ENCODE results near the gene MAGEC3. TPM values are rescaled to one million over a fixed set of nuclear protein-coding genes. Genes with fewer than 3 reads are reported as not detected.

Gene MAGEC3
- total and polyA plus RNA-seq, 4 experiments from 2014 or later, result not detected

DNA sequence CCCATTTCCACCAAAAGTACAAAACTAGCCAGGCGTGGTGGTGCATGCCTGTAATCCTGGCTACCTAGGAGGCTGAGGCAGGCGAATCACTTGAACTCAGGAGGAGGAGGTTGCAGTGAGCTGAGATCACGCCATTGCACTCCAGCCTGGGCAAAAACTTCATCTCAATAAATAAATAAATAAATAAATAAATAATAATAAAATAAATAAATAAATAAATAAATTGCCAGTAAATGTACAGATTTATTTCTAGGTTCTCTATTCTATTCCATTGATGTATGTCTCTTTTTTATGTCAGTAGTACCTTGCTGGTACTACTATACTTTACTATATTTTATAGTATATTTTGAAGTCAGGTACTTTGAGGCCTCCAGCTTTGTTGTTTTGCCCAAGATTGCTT is 109.2 kb downstream of the MAGEC3 start:
- Mint-ChIP-seq H3K27me3 (no peaks in the 10 kb centered on the region), H3K4me1 (no peaks in the 10 kb centered on the region), H3K36me3 (no peaks in the 10 kb centered on the region), H3K27ac (no peak overlapping the region), H3K9me3 (peaks cover 0 to 4% (median 0%) of the 10 kb centered on the region in 8 donors), H3K4me3 (no peak overlapping the region)
- intact Hi-C loops (cut with micrococcal nuclease), result no loop called here
- ChIA-PET POLR2A (ENCODE audit: partially characterized antibody) (no interaction called here), CTCF (ENCODE audit: partially characterized antibody) (no interaction called here)
- no peak for DNase-seq
- H3K4me3 ChIP-seq (ENCODE audit: low read length in 2 of 2), result no peak overlapping the region
- H3K36me3 ChIP-seq (ENCODE audit: insufficient read depth, low read length), result no peaks in the 10 kb centered on the region
- H3K27me3 ChIP-seq (ENCODE audit: insufficient read depth, low read length), result no peaks in the 10 kb centered on the region
- H3K9me3 ChIP-seq (ENCODE audit: control insufficient read depth in 1 of 2, low read length in 2 of 2), result no peaks in the 10 kb centered on the region
- no peak overlapping the region for H3K27ac ChIP-seq (ENCODE audit: low read depth, low read length)
- H3K4me1 ChIP-seq (ENCODE audit: insufficient read depth, low read length), result no peaks in the 10 kb centered on the region

Other genes with a start within 250 kb of the MAGEC3 start
- not detected for gene SPANXA2, start 248.6 kb upstream of the MAGEC3 start, total RNA-seq
- gene SPANXA2, start 248.6 kb upstream of the MAGEC3 start, polyA plus RNA-seq, result not detected
- gene SPANXD, start 139.6 kb upstream of the MAGEC3 start, total RNA-seq, result not detected
- not detected for gene SPANXD, start 139.6 kb upstream of the MAGEC3 start, polyA plus RNA-seq
- not detected for gene MAGEC1, start 65.6 kb downstream of the MAGEC3 start, total RNA-seq
- not detected for gene MAGEC1, start 65.6 kb downstream of the MAGEC3 start, polyA plus RNA-seq

Data from CD4-positive, alpha-beta memory T cell (primary cell).